Ishikawa (cell line): Measurements from ENCODE around the gene CYP1B1.

Experiments
- CEBPB ChIP-seq: IDR thresholded peaks from 2 replicates; pipeline ENCODE4 v1.6.1; 2012
- CREB1 ChIP-seq: IDR thresholded peaks from 2 replicates; pipeline ENCODE4 v1.6.1; 2012; ENCODE audit warnings: low read depth
- EP300 ChIP-seq: IDR thresholded peaks from 2 replicates; pipeline ENCODE4 v1.6.1; 2012; ENCODE audit warnings: borderline replicate concordance
- TAF1 ChIP-seq: IDR thresholded peaks from 2 replicates; pipeline ENCODE4 v1.6.1; 2012; ENCODE audit warnings: low read depth, mild to moderate bottlenecking
- TF ChIP-seq, protein P1 (sequence below): IDR thresholded peaks from 2 replicates; pipeline ENCODE4 v1.6.1; 2012; ENCODE audit warnings: low read depth, mild to moderate bottlenecking
- TF ChIP-seq, protein P2 (sequence below): IDR thresholded peaks from 2 replicates; pipeline ENCODE4 v1.6.1; 2012

GRCh38 chr2:38079116-38080052 lies 3.4 kb upstream of the CYP1B1 start:
- TF ChIP-seq, protein P1, sequence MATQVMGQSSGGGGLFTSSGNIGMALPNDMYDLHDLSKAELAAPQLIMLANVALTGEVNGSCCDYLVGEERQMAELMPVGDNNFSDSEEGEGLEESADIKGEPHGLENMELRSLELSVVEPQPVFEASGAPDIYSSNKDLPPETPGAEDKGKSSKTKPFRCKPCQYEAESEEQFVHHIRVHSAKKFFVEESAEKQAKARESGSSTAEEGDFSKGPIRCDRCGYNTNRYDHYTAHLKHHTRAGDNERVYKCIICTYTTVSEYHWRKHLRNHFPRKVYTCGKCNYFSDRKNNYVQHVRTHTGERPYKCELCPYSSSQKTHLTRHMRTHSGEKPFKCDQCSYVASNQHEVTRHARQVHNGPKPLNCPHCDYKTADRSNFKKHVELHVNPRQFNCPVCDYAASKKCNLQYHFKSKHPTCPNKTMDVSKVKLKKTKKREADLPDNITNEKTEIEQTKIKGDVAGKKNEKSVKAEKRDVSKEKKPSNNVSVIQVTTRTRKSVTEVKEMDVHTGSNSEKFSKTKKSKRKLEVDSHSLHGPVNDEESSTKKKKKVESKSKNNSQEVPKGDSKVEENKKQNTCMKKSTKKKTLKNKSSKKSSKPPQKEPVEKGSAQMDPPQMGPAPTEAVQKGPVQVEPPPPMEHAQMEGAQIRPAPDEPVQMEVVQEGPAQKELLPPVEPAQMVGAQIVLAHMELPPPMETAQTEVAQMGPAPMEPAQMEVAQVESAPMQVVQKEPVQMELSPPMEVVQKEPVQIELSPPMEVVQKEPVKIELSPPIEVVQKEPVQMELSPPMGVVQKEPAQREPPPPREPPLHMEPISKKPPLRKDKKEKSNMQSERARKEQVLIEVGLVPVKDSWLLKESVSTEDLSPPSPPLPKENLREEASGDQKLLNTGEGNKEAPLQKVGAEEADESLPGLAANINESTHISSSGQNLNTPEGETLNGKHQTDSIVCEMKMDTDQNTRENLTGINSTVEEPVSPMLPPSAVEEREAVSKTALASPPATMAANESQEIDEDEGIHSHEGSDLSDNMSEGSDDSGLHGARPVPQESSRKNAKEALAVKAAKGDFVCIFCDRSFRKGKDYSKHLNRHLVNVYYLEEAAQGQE: no peak
- no peak for TF ChIP-seq TAF1
- TF ChIP-seq EP300: no peak
- TF ChIP-seq CEBPB: no peak
- TF ChIP-seq, protein P2, sequence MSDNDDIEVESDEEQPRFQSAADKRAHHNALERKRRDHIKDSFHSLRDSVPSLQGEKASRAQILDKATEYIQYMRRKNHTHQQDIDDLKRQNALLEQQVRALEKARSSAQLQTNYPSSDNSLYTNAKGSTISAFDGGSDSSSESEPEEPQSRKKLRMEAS: no peak
- TF ChIP-seq CREB1: no peak
